Tibial artery (tissue), 4 donors: ENCODE results near the gene SEMG1.

Experiments used
- DNase-seq, 2 donors: peaks; one replicate each; pipeline ENCODE4 v3.0.0-alpha.2; 2019
- H3K27ac ChIP-seq, 2 donors: fragments of 200-600 bp; sonication (generic) in 1 of 2; 1 replicate in 1 of 2; 2 replicates in 1 of 2; pipeline ENCODE4 v1.5.1; 2018 to 2019; ENCODE audit warnings: mild to moderate bottlenecking in 1 of 2
- H3K27me3 ChIP-seq, 2 donors: fragments of 200-600 bp; sonication (generic) in 1 of 2; one replicate each; pipeline versions ENCODE4 v1.5.1 to v1.6.0; 2016 to 2019
- H3K36me3 ChIP-seq, 3 donors: fragments of 200-600 bp; sonication (generic) in 2 of 3; one replicate each; pipeline ENCODE4 v1.5.1; 2016 to 2019; ENCODE audit warnings: mild to moderate bottlenecking in 2 of 3
- H3K4me1 ChIP-seq, 4 donors: fragments of 200-600 bp; sonication (generic) in 2 of 4; 1 replicate in 3 of 4; 2 replicates in 1 of 4; pipeline ENCODE4 v1.5.1; 2016 to 2019
- H3K4me3 ChIP-seq, 2 donors: fragments of 200-600 bp; sonication (generic) in 1 of 2; 1 replicate in 1 of 2; 2 replicates in 1 of 2; pipeline ENCODE4 v1.5.1; 2018 to 2019; ENCODE audit warnings: mild to moderate bottlenecking in 2 of 2
- H3K9me3 ChIP-seq, 3 donors: fragments of 200-600 bp; sonication (generic) in 1 of 3; one replicate each; pipeline ENCODE4 v1.5.1; 2016 to 2019
- intact Hi-C: fragments of 100-400 bp; cut with DNase I; formaldehyde crosslinking; loops from one replicate; pipeline ENCODE4 v1.15.0; 2023; ENCODE audit warnings: low total_unique reads
- TF ChIP-seq, protein P1 (sequence below), 2 experiments: fragments of 200-600 bp in 1 of 2; fragments of 450-650 bp in 1 of 2; IDR thresholded peaks; one replicate each; pipeline ENCODE4 v1.5.1; 2017 to 2019; ENCODE audit warnings: antibody characterized with exemption in 2 of 2, mild to moderate bottlenecking in 1 of 2, moderate library complexity in 1 of 2

The SEMG1 gene

DNA sequence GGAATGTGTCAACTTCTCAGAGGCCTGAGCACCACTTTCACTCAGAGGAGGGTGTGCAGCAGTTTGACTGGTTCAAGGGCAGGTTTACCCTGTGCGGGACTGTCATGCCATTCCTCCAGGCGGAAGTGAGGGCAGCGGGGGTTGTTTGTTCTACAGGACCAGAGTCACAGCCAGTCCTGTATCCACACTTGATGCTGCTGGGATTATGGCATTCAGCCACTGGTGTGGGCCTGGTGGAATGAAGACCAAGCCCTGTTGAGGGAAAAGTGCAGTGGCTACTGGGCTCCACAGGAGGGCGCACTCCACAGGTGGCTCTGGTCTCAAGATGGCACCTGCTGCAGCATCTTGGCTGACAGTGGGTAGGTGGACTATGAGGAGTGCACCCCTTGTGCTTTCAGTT lies 29.2 kb downstream of the SEMG1 start:
- H3K4me3 ChIP-seq, result no peak overlapping the region
- H3K27me3 ChIP-seq, result peaks cover 0 to 20% of the 10 kb centered on the region in 2 donors
- no peaks in the 10 kb centered on the region for H3K4me1 ChIP-seq
- no peak overlapping the region for H3K27ac ChIP-seq
- H3K36me3 ChIP-seq, result no peaks in the 10 kb centered on the region
- DNase-seq, result no peak
- TF ChIP-seq, protein P1, sequence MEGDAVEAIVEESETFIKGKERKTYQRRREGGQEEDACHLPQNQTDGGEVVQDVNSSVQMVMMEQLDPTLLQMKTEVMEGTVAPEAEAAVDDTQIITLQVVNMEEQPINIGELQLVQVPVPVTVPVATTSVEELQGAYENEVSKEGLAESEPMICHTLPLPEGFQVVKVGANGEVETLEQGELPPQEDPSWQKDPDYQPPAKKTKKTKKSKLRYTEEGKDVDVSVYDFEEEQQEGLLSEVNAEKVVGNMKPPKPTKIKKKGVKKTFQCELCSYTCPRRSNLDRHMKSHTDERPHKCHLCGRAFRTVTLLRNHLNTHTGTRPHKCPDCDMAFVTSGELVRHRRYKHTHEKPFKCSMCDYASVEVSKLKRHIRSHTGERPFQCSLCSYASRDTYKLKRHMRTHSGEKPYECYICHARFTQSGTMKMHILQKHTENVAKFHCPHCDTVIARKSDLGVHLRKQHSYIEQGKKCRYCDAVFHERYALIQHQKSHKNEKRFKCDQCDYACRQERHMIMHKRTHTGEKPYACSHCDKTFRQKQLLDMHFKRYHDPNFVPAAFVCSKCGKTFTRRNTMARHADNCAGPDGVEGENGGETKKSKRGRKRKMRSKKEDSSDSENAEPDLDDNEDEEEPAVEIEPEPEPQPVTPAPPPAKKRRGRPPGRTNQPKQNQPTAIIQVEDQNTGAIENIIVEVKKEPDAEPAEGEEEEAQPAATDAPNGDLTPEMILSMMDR (IDR thresholded peaks at IDR 0.05), result no peak
- H3K9me3 ChIP-seq, result peaks cover 0 to 19% (median 10%) of the 10 kb centered on the region in 3 donors
- intact Hi-C loops, result no loop called here

DNA sequence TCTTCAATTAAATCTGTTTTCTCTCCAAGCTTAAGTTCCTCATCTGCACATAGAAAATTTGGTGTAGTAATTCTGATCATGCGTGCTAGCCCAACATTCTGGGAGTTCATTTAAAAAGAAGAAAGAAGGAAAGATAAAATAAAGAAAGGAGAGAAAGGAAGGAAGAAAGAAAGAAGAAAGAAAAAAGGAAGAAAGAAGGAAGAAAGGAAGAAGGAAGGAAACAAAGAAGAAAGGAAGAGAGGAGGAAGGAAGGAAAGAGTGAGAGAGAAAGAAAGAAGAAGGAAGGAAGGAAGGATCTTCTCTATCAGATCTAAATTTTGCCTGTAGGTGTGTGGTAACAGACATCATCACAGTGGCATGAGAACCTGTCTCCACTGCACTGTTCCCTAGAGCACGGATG lies 31.3 kb downstream of the SEMG1 start:
- TF ChIP-seq, protein P1 (IDR thresholded peaks at IDR 0.05), result no peak
- H3K36me3 ChIP-seq, result no peaks in the 10 kb centered on the region
- H3K9me3 ChIP-seq, result peaks cover 0 to 19% (median 10%) of the 10 kb centered on the region in 3 donors
- no peak overlapping the region for H3K4me3 ChIP-seq
- H3K27ac ChIP-seq, result no peak overlapping the region
- intact Hi-C loops, result no loop called here
- no peak for DNase-seq
- no peaks in the 10 kb centered on the region for H3K4me1 ChIP-seq
- H3K27me3 ChIP-seq, result peaks cover 0 to 20% of the 10 kb centered on the region in 2 donors

DNA sequence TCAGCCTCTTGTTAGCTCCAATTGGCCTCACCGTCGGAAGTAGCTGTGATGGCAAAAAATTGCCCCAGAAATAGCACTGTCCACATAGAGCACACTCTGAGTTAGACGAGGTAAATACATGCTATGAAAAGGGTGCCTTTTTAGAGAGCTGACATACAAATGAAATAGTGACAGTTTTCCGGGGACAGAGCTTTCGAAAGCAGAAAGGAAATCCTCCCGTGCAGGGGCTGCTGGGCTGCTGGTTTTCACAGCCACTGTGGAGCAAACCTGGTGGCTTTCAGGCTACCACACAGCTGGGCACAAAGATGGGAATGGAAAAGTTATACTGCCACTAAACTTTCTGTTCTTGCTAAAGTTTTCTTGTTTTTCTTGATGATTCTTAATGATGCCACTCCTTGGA lies 39.3 kb downstream of the SEMG1 start:
- Histone ChIP-seq H3K4me1 (no peaks in the 10 kb centered on the region), H3K36me3 (no peaks in the 10 kb centered on the region), H3K27ac (no peak overlapping the region), H3K9me3 (no peaks in the 10 kb centered on the region), H3K4me3 (no peak overlapping the region), H3K27me3 (peaks cover 0 to 15% of the 10 kb centered on the region in 2 donors)
- intact Hi-C loops, result no loop called here
- no peak for DNase-seq
- TF ChIP-seq, protein P1 (IDR thresholded peaks at IDR 0.05), result no peak

DNA sequence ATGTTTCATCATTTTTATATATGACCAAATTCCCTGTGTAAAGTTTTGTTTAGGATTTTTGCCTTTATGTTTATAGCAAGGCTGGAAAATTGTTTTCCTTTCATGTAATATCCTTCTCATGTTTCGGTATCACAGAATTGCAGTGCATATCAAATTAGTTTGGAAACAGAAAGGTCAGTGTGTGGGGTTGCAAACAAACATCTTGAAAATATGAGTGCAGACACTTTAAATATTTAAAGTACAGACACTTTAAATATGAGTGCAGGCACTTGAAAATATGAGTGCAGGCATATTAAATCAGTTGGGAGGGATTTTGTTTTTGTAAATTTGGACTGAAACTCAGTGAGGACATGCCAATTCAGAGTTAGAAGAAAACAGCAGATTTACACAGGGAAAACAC lies 41.0 kb downstream of the SEMG1 start:
- DNase-seq, result no peak
- intact Hi-C loops, result no loop called here

DNA sequence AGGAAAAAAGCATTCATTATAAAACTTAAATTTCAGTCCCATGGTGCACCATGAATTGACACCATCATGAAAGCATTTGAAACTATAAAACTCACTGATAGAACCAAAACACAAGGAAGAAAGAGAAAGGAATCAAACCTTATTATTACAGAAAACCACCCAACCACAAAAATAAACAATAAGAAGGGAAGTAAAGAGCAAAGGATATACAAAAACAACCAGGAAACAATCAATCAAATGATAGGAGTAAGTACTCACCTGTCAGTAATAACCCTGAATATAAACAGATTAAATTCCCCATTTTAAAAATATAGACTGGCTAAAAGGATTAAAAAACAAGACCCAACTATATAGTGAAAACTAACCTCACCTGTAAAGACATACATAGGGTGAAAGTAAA lies 41.8 kb downstream of the SEMG1 start:
- H3K36me3 ChIP-seq, result no peaks in the 10 kb centered on the region
- H3K4me3 ChIP-seq, result no peak overlapping the region
- intact Hi-C loops, result no loop called here
- H3K27ac ChIP-seq, result no peak overlapping the region
- peaks cover 0 to 35% of the 10 kb centered on the region in 2 donors for H3K27me3 ChIP-seq
- TF ChIP-seq, protein P1 (IDR thresholded peaks at IDR 0.05), result no peak
- no peak for DNase-seq
- no peaks in the 10 kb centered on the region for H3K4me1 ChIP-seq
- no peaks in the 10 kb centered on the region for H3K9me3 ChIP-seq

More for the DNA sequence above, 41.0 kb downstream of the SEMG1 start:
- no peak overlapping the region for H3K4me3 ChIP-seq
- H3K27me3 ChIP-seq, result peaks cover 0 to 28% of the 10 kb centered on the region in 2 donors
- TF ChIP-seq, protein P1 (IDR thresholded peaks at IDR 0.05), result no peak
- no peaks in the 10 kb centered on the region for H3K4me1 ChIP-seq
- H3K9me3 ChIP-seq, result no peaks in the 10 kb centered on the region
- no peaks in the 10 kb centered on the region for H3K36me3 ChIP-seq
- H3K27ac ChIP-seq, result no peak overlapping the region
